Measurements from ENCODE around the gene ZNF584. TPM values are rescaled to one million over a fixed set of nuclear protein-coding genes. Genes with fewer than 3 reads are reported as not detected.

Gene ZNF584
- total and polyA plus RNA-seq, 4 experiments from 2014 or later = 6.6 to 10.7 (median 9.7) TPM

- ChIA-PET CTCF (ENCODE audit: partially characterized antibody) (no interaction called here), POLR2A (ENCODE audit: partially characterized antibody) (interaction anchor here (1.0 kb wide), 1 partner anchor 15 kb away, joined by 3 read pairs; no protein-coding TSS in a partner anchor)
- peaks cover 5 to 22% (median 11%) of the 10 kb centered on the region in 4 donors for H3K4me1 Mint-ChIP-seq
- Histone ChIP-seq H3K27ac (ENCODE audit: low read depth, low read length) (no peak overlapping the region), H3K36me3 (ENCODE audit: insufficient read depth, low read length) (peaks cover 40% of the 10 kb centered on the region), H3K27me3 (ENCODE audit: insufficient read depth, low read length) (peaks cover 11% of the 10 kb centered on the region), H3K9me3 (ENCODE audit: control insufficient read depth in 1 of 2, low read length in 2 of 2) (no peaks in the 10 kb centered on the region), H3K4me3 (ENCODE audit: low read length in 2 of 2) (no peak overlapping the region), H3K4me1 (ENCODE audit: insufficient read depth, low read length) (peaks cover 8% of the 10 kb centered on the region)
- peaks cover 0 to 2% (median 0%) of the 10 kb centered on the region in 8 donors for H3K9me3 Mint-ChIP-seq
- H3K27ac Mint-ChIP-seq = peak overlapping the region in 1 of 7 donors; percentile 14
- H3K27me3 Mint-ChIP-seq = peaks cover 5 to 7% of the 10 kb centered on the region in 2 donors
- no peak for DNase-seq
- H3K4me3 Mint-ChIP-seq = no peak overlapping the region
- intact Hi-C loops (cut with micrococcal nuclease) = no loop called here
- peaks cover 24 to 37% of the 10 kb centered on the region in 2 donors for H3K36me3 Mint-ChIP-seq
These were observed 13.6 kb upstream of the ZNF584 start for GRCh38 chr19:58394821-58395219.

- Mint-ChIP-seq H3K9me3 (peaks cover 0 to 2% (median 0%) of the 10 kb centered on the region in 8 donors), H3K4me1 (peaks cover 6 to 26% (median 12%) of the 10 kb centered on the region in 4 donors), H3K36me3 (peaks cover 22 to 36% of the 10 kb centered on the region in 2 donors), H3K27ac (peak within 1 kb of the TSS in 1 of 7 donors; percentile 14), H3K27me3 (peaks cover 5 to 7% of the 10 kb centered on the region in 2 donors), H3K4me3 (peak within 1 kb of the TSS in 1 of 8 donors; percentile 66)
- ChIA-PET POLR2A (ENCODE audit: partially characterized antibody) (interaction anchor here (0.8 to 1.0 kb wide), 2 partner anchors 13 to 15 kb away, joined by 3 read pairs; partner anchors contain the start of gene ZNF584), CTCF (ENCODE audit: partially characterized antibody) (no interaction called here)
- Histone ChIP-seq H3K27me3 (ENCODE audit: insufficient read depth, low read length) (peaks cover 11% of the 10 kb centered on the region), H3K4me1 (ENCODE audit: insufficient read depth, low read length) (peaks cover 11% of the 10 kb centered on the region), H3K27ac (ENCODE audit: low read depth, low read length) (no peak within 1 kb of the TSS), H3K4me3 (ENCODE audit: low read length in 2 of 2) (no peak within 1 kb of the TSS), H3K36me3 (ENCODE audit: insufficient read depth, low read length) (peaks cover 40% of the 10 kb centered on the region), H3K9me3 (ENCODE audit: control insufficient read depth in 1 of 2, low read length in 2 of 2) (no peaks in the 10 kb centered on the region)
- intact Hi-C loops (cut with micrococcal nuclease) = no loop called here
- no peak for DNase-seq
These were observed 13.1 kb upstream of the ZNF584 start, which contains the start of gene RNF225 for GRCh38 chr19:58395220-58395978. Gene RNF225 (plus strand): TSS chr19:58395656. CDS start chr19:58396090, 434 bp downstream.

- CTCF ChIA-PET (ENCODE audit: partially characterized antibody) = no interaction called here
These were observed 12.3 kb upstream of the ZNF584 start for GRCh38 chr19:58395979-58396627.

GRCh38 chr19:58396691-58397532, 11.5 kb upstream of the ZNF584 start:
- peaks cover 0 to 5% (median 0%) of the 10 kb centered on the region in 8 donors for H3K9me3 Mint-ChIP-seq
- Histone ChIP-seq H3K9me3 (ENCODE audit: control insufficient read depth in 1 of 2, low read length in 2 of 2) (no peaks in the 10 kb centered on the region), H3K36me3 (ENCODE audit: insufficient read depth, low read length) (peaks cover 30% of the 10 kb centered on the region), H3K4me1 (ENCODE audit: insufficient read depth, low read length) (peaks cover 16% of the 10 kb centered on the region), H3K4me3 (ENCODE audit: low read length in 2 of 2) (no peak overlapping the region), H3K27me3 (ENCODE audit: insufficient read depth, low read length) (peaks cover 11% of the 10 kb centered on the region), H3K27ac (ENCODE audit: low read depth, low read length) (no peak overlapping the region)
- DNase-seq = no peak
- H3K27ac Mint-ChIP-seq = no peak overlapping the region
- intact Hi-C loops (cut with micrococcal nuclease) = no loop called here
- H3K27me3 Mint-ChIP-seq = peaks cover 7 to 9% of the 10 kb centered on the region in 2 donors
- H3K4me1 Mint-ChIP-seq = peaks cover 8 to 32% (median 15%) of the 10 kb centered on the region in 4 donors
- CTCF ChIA-PET (ENCODE audit: partially characterized antibody) = no interaction called here
- no peak overlapping the region for H3K4me3 Mint-ChIP-seq
- peaks cover 22 to 29% of the 10 kb centered on the region in 2 donors for H3K36me3 Mint-ChIP-seq
- POLR2A ChIA-PET (ENCODE audit: partially characterized antibody) = no interaction called here

More at GRCh38 chr19:58395979-58396627, 12.3 kb upstream of the ZNF584 start:
- no peak overlapping the region for H3K27ac ChIP-seq (ENCODE audit: low read depth, low read length)
- H3K9me3 ChIP-seq (ENCODE audit: control insufficient read depth in 1 of 2, low read length in 2 of 2) = no peaks in the 10 kb centered on the region
- peaks cover 11% of the 10 kb centered on the region for H3K27me3 ChIP-seq (ENCODE audit: insufficient read depth, low read length)
- H3K4me3 Mint-ChIP-seq = peak overlapping the region in 1 of 8 donors; percentile 66
- H3K27ac Mint-ChIP-seq = no peak overlapping the region
- H3K36me3 ChIP-seq (ENCODE audit: insufficient read depth, low read length) = peaks cover 34% of the 10 kb centered on the region
- POLR2A ChIA-PET (ENCODE audit: partially characterized antibody) = interaction anchor here (0.8 to 1.0 kb wide), 2 partner anchors 13 to 16 kb away, joined by 3 read pairs; partner anchors contain the start of gene ZNF584
- intact Hi-C loops (cut with micrococcal nuclease) = no loop called here
- peaks cover 22 to 30% of the 10 kb centered on the region in 2 donors for H3K36me3 Mint-ChIP-seq
- H3K27me3 Mint-ChIP-seq = peaks cover 6 to 7% of the 10 kb centered on the region in 2 donors
- H3K4me3 ChIP-seq (ENCODE audit: low read length in 2 of 2) = no peak overlapping the region
- peaks cover 14% of the 10 kb centered on the region for H3K4me1 ChIP-seq (ENCODE audit: insufficient read depth, low read length)
- no peak for DNase-seq
- peaks cover 0 to 2% (median 0%) of the 10 kb centered on the region in 8 donors for H3K9me3 Mint-ChIP-seq
- H3K4me1 Mint-ChIP-seq = peaks cover 5 to 27% (median 12%) of the 10 kb centered on the region in 4 donors

GRCh38 chr19:58397533-58398037, 10.9 kb upstream of the ZNF584 start:
- no peak for DNase-seq
- peaks cover 21% of the 10 kb centered on the region for H3K4me1 ChIP-seq (ENCODE audit: insufficient read depth, low read length)
- H3K36me3 Mint-ChIP-seq = peaks cover 22 to 26% of the 10 kb centered on the region in 2 donors
- peaks cover 0 to 5% (median 0%) of the 10 kb centered on the region in 8 donors for H3K9me3 Mint-ChIP-seq
- H3K4me3 Mint-ChIP-seq = no peak overlapping the region
- no peak overlapping the region for H3K4me3 ChIP-seq (ENCODE audit: low read length in 2 of 2)
- peaks cover 11% of the 10 kb centered on the region for H3K27me3 ChIP-seq (ENCODE audit: insufficient read depth, low read length)
- H3K4me1 Mint-ChIP-seq = peaks cover 8 to 32% (median 15%) of the 10 kb centered on the region in 4 donors
- no peak overlapping the region for H3K27ac ChIP-seq (ENCODE audit: low read depth, low read length)
- H3K27ac Mint-ChIP-seq = peak overlapping the region in 2 of 7 donors; percentile 10 to 24
- H3K9me3 ChIP-seq (ENCODE audit: control insufficient read depth in 1 of 2, low read length in 2 of 2) = no peaks in the 10 kb centered on the region
- peaks cover 27% of the 10 kb centered on the region for H3K36me3 ChIP-seq (ENCODE audit: insufficient read depth, low read length)
- POLR2A ChIA-PET (ENCODE audit: partially characterized antibody) = no interaction called here
- CTCF ChIA-PET (ENCODE audit: partially characterized antibody) = no interaction called here
- intact Hi-C loops (cut with micrococcal nuclease) = no loop called here
- H3K27me3 Mint-ChIP-seq = peaks cover 7 to 9% of the 10 kb centered on the region in 2 donors

- peak overlapping the region in 2 of 7 donors; percentile 10 to 24 for H3K27ac Mint-ChIP-seq
- no peak overlapping the region for H3K4me3 Mint-ChIP-seq
- H3K27ac ChIP-seq (ENCODE audit: low read depth, low read length) = no peak overlapping the region
- H3K36me3 Mint-ChIP-seq = peaks cover 18 to 23% of the 10 kb centered on the region in 2 donors
- peaks cover 11% of the 10 kb centered on the region for H3K27me3 ChIP-seq (ENCODE audit: insufficient read depth, low read length)
- H3K4me1 ChIP-seq (ENCODE audit: insufficient read depth, low read length) = peaks cover 24% of the 10 kb centered on the region
- peaks cover 0 to 5% (median 0%) of the 10 kb centered on the region in 8 donors for H3K9me3 Mint-ChIP-seq
- H3K9me3 ChIP-seq (ENCODE audit: control insufficient read depth in 1 of 2, low read length in 2 of 2) = no peaks in the 10 kb centered on the region
- H3K4me1 Mint-ChIP-seq = peaks cover 6 to 27% (median 12%) of the 10 kb centered on the region in 4 donors
- no peak overlapping the region for H3K4me3 ChIP-seq (ENCODE audit: low read length in 2 of 2)
- H3K27me3 Mint-ChIP-seq = peaks cover 7 to 9% of the 10 kb centered on the region in 2 donors
- ChIA-PET CTCF (ENCODE audit: partially characterized antibody) (no interaction called here), POLR2A (ENCODE audit: partially characterized antibody) (no interaction called here)
- intact Hi-C loops (cut with micrococcal nuclease) = no loop called here
- no peak for DNase-seq
- H3K36me3 ChIP-seq (ENCODE audit: insufficient read depth, low read length) = peaks cover 22% of the 10 kb centered on the region
These were observed 10.4 kb upstream of the ZNF584 start for GRCh38 chr19:58398087-58398486.

Measured in CD4-positive, alpha-beta memory T cell (primary cell).